ENCODE results near the gene TOP3B.

TOP3B gene

DNA sequence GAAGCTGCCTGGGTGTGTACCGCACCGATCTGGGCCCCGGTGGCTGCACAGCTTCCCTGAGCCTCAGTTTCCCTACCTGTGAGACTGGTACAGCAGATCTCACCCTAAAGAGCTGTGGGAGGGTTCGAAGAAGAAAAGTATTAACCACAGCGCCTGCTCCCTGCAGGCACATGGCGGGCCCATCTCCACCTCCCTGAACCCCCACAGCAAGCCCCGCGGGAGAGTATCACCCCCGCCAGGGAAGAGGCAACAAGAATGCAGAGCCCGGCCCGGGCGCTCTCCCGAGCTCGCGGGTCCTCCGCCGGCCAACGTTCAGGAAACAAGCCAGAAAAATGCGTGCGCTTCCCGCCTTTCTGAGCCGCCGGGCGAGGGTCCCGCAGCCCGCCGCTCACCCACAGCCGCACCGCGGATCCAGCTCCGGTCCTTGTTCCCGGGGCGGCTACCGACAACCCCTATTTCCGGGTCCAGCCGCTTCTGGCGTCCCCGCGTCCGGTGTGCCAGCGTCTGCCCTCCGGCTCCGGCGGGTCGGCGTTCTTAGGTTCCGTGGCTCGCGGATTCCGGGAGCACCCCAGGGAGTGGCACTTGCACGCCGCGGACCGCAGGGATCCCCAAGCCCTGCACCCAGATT, at the start of gene TOP3B:
Gene TOP3B (minus strand): TSS at position 450 of the 628 bp plus-strand sequence. CDS start 7,078 bp downstream, outside the sequence.
- DNase-seq, result peak; percentile 84

DNA sequence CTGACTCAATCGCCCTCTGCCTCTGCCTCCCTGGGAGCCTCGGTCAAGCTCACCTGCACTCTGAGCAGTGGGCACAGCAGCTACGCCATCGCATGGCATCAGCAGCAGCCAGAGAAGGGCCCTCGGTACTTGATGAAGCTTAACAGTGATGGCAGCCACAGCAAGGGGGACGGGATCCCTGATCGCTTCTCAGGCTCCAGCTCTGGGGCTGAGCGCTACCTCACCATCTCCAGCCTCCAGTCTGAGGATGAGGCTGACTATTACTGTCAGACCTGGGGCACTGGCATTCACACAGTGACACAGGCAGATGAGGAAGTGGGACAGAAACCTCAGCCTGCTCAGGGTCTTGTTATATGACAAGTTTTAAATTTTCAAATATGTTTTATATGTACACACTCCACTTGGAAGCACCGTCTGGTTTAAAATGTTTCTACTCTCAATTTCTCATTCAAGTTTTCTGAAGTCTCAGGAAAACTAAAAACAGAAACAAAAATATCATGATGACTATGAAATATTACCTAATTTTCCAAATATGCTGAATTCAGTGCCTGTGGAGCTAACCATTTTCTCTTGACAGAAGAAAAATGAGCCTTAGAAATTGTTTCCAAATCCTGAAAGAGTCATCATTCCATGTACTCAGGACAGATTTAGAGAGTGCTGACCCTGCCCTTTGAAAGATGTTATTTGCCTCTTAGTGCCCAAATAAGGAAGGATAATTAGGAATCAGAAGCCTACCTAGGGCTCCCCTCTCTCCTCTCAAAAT, 48.8 kb upstream of the TOP3B start:
- no peak for DNase-seq

GRCh38 chr22:22030493-22031182, 48.1 kb upstream of the TOP3B start:
- DNase-seq, result no peak

DNA sequence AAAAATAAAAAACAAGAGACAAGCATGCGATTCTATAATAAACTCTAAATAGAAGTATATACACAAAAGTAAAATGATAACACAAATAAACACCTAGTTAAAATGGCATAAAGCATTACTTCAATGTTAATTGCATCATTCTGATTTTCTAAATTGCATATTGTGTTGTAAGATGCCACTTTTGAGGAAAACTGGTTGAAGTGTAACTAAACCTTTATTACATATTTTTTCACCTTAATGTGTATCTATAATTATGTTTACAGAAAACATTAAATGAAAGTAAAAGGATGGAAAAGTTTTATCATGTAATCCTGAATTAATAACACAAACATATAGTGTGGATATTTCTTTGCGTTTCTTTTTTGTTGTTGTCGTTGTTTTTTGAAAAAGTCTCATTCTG, 45.4 kb upstream of the TOP3B start:
- no peak for DNase-seq

GRCh38 chr22:22026157-22026831, 43.7 kb upstream of the TOP3B start:
- no peak for DNase-seq

- no peak for DNase-seq
Observed at GRCh38 chr22:22025320-22026156, 43.0 kb upstream of the TOP3B start.

GRCh38 chr22:22024440-22024839, 41.9 kb upstream of the TOP3B start:
- no peak for DNase-seq

DNA sequence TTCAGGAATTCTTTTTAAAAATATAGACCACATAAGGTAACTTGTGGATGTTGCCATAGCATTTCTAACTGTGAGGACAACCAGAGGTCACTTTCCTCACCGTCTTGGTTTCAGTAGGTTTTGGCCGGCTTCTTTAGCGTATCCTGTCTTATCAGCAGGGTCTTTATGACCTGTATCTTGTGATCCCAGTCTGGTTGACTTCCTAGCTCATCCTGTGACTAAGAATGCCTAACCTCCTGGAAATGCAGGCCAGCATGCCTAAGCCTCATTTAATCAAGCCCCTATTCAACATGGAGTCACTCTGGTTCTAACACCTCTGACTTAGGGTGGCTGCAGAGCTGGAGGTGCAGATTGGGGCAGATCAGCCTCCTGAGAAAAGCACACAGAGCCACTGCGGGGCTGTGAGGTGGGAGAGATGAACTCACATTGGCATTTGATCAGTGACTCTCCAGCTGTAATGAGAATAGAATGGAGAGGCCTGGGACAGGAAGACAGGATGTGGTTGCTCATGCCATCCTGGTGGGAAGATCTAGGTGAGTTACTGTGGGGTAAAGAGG, 41.1 kb upstream of the TOP3B start:
- no peak for DNase-seq

- no peak for DNase-seq
Observed at GRCh38 chr22:22022947-22023534, 40.5 kb upstream of the TOP3B start.

DNA sequence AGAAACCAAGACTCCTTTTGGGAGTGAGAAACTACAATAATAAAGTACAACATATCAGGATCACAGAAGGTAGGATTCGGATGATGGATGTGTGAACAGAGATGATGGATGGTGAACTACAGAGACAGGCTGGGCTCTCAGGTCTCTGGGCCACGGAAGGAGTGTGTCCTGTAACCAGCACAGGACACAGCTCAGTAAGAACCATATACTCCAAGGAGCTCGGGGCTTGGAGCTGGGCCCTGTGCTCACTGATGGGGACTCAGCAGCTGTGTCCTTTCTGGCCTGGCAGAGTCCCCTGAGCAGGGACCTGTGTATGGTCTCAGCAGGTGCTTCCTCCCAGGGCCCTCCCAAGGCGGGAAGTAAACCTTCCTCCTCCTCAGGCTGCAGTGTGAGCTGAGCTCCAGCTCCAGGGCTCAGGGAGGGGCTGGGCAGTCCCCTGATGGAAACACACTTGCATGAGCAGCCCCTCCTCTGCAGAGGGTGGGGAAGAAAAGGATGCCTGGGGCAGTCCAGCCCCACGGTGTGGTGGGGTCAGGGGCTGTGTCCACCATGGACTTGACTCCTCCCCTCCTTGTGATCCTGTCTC, 39.8 kb upstream of the TOP3B start:
- DNase-seq, result no peak

DNA sequence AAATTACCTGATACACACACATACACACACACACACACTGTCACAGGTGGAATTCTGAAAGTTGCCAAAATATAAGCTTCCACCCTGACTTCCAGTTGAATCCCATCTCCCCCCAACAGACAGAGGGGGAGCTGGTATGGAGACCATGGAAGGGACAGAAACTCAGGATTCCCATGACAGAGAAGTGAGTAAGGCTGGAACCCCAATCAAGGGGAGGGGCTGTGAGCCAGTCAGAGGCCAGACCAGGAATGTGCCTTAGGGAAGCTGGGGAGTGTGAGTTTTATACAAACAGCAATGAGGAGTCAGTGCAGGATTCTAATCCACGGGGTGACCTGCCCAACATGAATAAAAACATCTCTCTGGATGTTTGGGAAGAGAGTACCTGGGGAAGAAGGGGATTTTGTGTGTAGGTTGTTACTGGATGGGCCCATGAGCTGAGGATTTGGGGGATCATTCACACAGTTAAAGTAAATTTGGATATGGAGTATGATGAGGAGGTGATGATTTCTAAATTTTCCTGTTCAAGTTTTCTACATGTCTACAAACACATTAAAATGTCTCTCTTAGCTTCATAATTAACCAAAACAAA, 38.7 kb upstream of the TOP3B start:
- no peak for DNase-seq

- DNase-seq, result no peak
Observed at GRCh38 chr22:22020425-22020852, 37.9 kb upstream of the TOP3B start.

GRCh38 chr22:22019659-22020424, 37.3 kb upstream of the TOP3B start:
- DNase-seq, result no peak

GRCh38 chr22:22018825-22019658, 36.5 kb upstream of the TOP3B start:
- no peak for DNase-seq

- no peak for DNase-seq
Observed at GRCh38 chr22:22015631-22016030, 33.0 kb upstream of the TOP3B start.

DNA sequence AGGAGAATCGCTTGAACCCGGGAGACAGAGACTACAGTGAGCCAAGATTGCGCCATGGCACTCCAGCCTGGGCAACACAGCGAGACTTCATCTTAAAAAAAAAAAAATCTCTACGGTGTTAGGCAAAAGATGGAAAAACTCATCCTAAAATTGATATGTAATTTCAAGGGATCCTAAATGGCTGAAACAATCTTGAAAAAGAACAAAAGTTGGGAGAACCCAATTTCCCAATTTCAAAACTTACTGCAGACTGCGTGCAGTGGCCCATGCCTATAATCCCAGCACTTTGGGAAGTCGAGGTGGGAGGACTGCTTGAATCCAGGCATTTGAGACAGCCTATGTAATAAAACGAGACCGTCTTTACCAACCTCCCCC, 31.7 kb upstream of the TOP3B start:
- no peak for DNase-seq

DNA sequence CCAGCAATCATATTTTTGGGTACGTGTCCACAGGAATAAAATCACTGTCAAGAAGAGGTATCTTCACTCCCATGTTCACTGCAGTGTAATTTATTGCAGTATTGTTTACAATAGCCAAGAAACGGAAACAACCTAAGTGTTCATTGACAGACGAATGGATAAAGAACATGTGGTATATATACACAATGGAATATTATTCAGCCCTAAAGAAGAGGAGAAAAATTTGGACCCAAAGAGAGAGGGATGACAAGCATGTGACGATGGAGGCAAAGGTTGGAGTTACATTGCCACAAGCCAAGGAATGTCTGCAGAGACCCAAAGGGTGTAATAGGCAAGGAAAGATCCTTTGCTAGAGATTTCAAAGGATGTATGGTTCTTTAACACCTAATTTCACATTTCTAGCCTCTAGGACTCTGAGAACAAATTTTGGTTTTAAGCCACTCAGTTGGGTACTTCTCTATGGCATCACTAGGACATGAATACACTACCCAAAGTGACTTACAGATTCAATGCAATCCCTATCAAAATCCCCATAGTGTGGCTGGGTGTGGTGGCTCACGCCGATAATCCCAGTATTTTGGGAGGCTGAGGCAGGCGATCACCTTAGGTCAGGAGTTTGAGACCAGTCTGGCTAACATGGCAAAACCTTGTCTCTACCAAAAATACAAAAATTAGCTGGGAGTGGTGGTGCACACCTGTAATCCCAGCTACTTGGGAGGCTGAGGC, 31.1 kb upstream of the TOP3B start:
- DNase-seq, result no peak

DNA sequence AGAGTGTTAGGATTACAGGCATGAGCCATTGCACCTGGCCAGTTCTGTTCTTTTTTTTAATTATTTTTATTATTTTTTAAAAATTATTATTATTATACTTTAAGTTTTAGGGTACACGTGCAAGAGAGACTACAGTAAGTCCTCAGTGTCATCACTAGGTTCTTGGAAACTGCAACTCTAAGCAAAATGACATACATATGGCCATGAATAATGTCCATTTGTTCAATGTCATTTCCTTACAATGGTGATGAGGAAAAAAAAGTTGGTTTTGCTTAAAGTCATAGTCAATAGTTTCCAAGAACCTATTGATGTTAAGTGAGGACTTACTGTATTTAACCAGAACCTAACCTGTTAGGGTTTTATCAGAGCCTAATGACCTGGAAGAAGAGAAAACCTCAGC, 29.4 kb upstream of the TOP3B start:
- DNase-seq, result no peak

DNA sequence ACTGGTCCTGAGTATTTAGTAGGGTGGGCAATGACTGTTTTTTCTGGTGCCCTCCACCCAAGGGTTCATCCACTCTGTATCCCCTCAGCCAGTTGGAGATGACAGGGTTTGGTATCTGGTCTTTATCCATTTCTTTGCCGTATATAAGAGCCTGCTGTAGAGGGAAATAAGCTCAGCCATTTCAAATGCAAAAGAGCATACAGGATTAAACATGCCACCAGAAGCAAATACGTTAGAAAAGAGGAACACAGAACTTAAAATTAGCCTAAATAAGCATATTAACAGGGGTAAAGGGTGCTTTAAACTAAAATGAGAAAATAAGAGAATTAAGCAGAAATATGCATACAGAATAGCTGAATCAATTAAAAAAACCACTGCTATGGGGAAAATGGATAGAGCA, 27.8 kb upstream of the TOP3B start:
- no peak for DNase-seq

Data from hematopoietic multipotent progenitor cell treated with erythropoietin and hydrocortisone succinate and interleukin-3 and kit ligand, for 8 days (in vitro differentiated cells).